Measurements from ENCODE around the gene RPS13. TPM values are rescaled to one million over a fixed set of nuclear protein-coding genes. Genes with fewer than 3 reads are reported as not detected.
A peak's percentile ranks its signal among the peaks of the same experiment; 100 is the strongest.
"Not testable (repeated sequence)": the region's sequence is repeated elsewhere in the genome, so short reads cannot be mapped to it uniquely, and the experiment has no call there.

Gene RPS13
- total RNA-seq, 1 donor from 2014 or later = 934 TPM

DNA sequence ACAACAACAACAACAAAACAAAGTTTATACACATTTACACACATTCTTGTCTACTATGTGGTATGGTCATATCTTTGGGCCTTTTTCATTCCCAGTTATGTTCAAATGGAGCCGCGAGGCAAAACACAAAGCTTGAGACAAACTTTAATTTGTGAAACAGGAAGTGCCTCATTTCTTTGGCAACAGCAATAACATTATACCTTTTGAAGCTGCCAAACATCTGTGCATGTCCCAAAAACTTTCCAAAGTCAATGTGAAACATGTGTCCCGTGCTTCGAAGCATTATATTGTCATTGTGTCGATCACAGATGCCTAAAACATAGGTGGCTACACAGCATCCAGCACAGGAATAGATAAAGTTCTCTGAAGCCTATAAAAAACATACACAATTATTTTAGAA is 25.0 kb upstream of the RPS13 start:
- peaks cover 30% of the 10 kb centered on the region for H3K36me3 Mint-ChIP-seq
- TF ChIP-seq, protein P1, sequence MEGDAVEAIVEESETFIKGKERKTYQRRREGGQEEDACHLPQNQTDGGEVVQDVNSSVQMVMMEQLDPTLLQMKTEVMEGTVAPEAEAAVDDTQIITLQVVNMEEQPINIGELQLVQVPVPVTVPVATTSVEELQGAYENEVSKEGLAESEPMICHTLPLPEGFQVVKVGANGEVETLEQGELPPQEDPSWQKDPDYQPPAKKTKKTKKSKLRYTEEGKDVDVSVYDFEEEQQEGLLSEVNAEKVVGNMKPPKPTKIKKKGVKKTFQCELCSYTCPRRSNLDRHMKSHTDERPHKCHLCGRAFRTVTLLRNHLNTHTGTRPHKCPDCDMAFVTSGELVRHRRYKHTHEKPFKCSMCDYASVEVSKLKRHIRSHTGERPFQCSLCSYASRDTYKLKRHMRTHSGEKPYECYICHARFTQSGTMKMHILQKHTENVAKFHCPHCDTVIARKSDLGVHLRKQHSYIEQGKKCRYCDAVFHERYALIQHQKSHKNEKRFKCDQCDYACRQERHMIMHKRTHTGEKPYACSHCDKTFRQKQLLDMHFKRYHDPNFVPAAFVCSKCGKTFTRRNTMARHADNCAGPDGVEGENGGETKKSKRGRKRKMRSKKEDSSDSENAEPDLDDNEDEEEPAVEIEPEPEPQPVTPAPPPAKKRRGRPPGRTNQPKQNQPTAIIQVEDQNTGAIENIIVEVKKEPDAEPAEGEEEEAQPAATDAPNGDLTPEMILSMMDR (IDR thresholded peaks at IDR 0.05; ENCODE audit: unreplicated experiment) = no peak

DNA sequence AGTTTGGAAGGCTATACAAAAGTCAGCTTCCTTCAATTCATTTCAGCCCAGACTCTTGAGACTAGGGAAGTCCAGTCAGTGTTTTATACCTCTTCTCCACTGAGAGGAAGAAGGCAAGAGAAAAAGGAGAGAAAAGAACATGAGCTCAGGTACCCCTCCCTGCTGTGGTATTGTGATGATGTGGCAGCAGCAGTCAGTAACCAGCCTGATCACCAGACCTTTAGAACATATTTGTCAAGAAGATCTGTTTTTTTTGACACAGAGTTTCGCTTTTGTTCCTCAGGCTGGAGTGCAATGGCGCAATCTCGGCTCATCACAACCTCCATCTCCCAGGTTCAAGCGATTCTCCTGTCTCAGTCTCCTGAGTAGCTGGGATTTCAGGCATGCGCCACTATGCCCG is 21.2 kb upstream of the RPS13 start:
- H3K36me3 Mint-ChIP-seq = peaks cover 33% of the 10 kb centered on the region
- no peak overlapping the region for H3K4me3 Mint-ChIP-seq
- DNase-seq (ENCODE audit: low spot score in 2 of 2, unreplicated experiment in 2 of 2) = no peak
- TF ChIP-seq, protein P1 (IDR thresholded peaks at IDR 0.05; ENCODE audit: unreplicated experiment) = no peak
- H3K9me3 Mint-ChIP-seq = no peaks in the 10 kb centered on the region
- H3K27ac Mint-ChIP-seq = no peak overlapping the region
- no peaks in the 10 kb centered on the region for H3K27me3 Mint-ChIP-seq (ENCODE audit: low read depth)
- H3K4me1 Mint-ChIP-seq = no peaks in the 10 kb centered on the region

More for the DNA sequence above, 25.0 kb upstream of the RPS13 start:
- Mint-ChIP-seq H3K27me3 (ENCODE audit: low read depth) (no peaks in the 10 kb centered on the region), H3K4me1 (no peaks in the 10 kb centered on the region), H3K9me3 (no peaks in the 10 kb centered on the region), H3K4me3 (no peak overlapping the region), H3K27ac (no peak overlapping the region)
- no peak for DNase-seq (ENCODE audit: low spot score in 2 of 2, unreplicated experiment in 2 of 2)

DNA sequence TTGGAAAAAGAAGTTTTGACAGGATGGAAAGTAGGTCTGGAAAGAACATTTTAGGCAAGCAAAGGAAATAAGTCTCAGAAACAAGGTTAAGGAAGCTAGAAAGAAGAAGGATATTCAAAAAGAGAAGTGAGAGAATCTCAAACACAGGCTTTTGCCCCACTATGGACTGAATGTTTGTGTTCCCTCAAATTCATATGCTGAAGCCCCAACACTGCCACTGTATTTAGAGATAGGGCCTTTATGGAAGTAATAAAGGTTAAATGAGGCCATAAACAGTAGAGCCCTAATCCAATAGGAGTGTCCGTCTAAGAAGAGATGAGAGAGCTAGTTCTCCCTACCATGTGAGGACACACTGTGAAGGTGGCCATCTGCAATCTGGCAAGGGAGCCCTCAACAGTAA is 20.6 kb upstream of the RPS13 start:
- no peaks in the 10 kb centered on the region for H3K9me3 Mint-ChIP-seq
- TF ChIP-seq, protein P1 (IDR thresholded peaks at IDR 0.05; ENCODE audit: unreplicated experiment) = no peak
- H3K27ac Mint-ChIP-seq = no peak overlapping the region
- no peak for DNase-seq (ENCODE audit: low spot score in 2 of 2, unreplicated experiment in 2 of 2)
- H3K27me3 Mint-ChIP-seq (ENCODE audit: low read depth) = no peaks in the 10 kb centered on the region
- peaks cover 34% of the 10 kb centered on the region for H3K36me3 Mint-ChIP-seq
- H3K4me3 Mint-ChIP-seq = no peak overlapping the region
- no peaks in the 10 kb centered on the region for H3K4me1 Mint-ChIP-seq

DNA sequence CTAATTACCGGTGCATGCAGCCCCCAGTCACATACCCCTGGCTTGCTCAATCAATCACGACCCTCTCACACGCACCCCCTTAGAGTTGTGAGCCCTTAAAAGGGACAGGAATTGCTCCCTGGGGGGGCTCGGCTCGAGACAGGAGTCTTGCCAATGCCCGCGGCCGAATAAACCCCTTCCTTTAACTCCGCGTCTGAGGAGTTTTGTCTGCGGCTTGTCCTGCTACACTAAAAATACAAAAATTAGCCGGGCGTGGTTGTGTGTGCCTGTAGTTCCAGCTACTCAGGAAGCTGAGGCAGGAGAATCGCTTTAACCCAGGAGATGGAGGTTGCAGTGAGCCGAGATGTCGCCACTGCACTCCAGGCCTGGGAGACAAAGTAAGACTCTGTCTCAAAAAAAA is 8.5 kb upstream of the RPS13 start:
- not testable (repeated sequence) for H3K4me3 Mint-ChIP-seq, H3K27ac Mint-ChIP-seq, H3K36me3 Mint-ChIP-seq

DNA sequence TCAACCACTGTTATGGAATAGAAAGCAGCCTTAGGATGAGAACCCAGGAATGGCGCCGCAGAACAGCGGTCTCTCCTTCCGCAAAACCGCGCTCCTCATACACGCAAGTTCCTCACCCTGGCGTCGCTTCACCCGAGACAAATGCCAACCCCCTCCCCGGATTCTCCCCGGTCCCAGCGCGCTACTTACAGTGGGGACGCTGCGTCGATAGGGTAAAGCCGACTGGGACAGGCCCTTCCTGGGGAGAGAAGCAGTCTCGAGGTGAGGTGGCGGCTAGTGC is 287 bp downstream of the RPS13 start:
- H3K9me3 Mint-ChIP-seq = no peaks in the 10 kb centered on the region
- peak overlapping the region; percentile 99 for H3K27ac Mint-ChIP-seq
- TF ChIP-seq, protein P1 (IDR thresholded peaks at IDR 0.05; ENCODE audit: unreplicated experiment) = no peak
- H3K4me3 Mint-ChIP-seq = peak overlapping the region; percentile 100
- no peaks in the 10 kb centered on the region for H3K27me3 Mint-ChIP-seq (ENCODE audit: low read depth)
- H3K4me1 Mint-ChIP-seq = peaks cover 36% of the 10 kb centered on the region
- DNase-seq (ENCODE audit: low spot score in 2 of 2, unreplicated experiment in 2 of 2) = no peak
- H3K36me3 Mint-ChIP-seq = peaks cover 16% of the 10 kb centered on the region

More for the DNA sequence above, 8.5 kb upstream of the RPS13 start:
- H3K9me3 Mint-ChIP-seq; H3K4me1 Mint-ChIP-seq; H3K27me3 Mint-ChIP-seq (ENCODE audit: low read depth); DNase-seq (ENCODE audit: low spot score in 2 of 2, unreplicated experiment in 2 of 2): not testable (repeated sequence)

DNA sequence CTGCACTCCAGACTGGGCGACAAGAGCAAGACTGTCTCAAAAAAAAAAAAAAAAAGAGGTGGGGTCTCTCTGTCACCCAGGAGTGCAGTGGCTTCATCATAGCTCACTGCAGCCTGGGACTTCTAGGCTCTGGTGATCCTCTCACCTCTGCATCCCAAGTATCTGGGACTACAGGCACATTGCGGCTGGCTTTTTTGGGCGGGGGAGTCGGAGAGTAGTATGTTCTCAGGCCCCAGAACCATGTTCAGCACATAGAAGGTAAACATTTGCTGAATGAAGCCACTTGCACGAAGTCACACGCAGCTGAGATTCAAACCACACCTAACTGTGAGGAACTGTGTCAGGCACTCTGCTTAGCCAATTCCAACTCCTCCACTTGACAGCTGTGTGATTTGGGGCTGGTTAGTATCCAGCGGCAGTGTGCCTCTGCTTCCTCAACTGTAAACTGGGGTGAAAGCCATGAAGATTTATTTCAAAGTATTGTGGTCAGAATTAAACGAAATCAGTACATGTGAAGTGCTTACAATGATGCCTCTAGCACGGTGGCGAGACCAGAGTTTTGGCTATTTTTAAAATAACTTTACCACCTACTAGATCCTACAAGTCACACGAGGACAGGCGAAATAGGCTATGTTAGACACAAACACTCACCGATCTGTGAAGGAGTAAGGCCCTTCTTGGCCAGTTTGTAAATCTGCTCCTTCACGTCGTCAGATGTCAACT is 789 bp downstream of the RPS13 start:
- Mint-ChIP-seq H3K36me3 (peaks cover 16% of the 10 kb centered on the region), H3K4me1 (peaks cover 36% of the 10 kb centered on the region), H3K9me3 (no peaks in the 10 kb centered on the region), H3K27ac (peak overlapping the region; percentile 99), H3K27me3 (ENCODE audit: low read depth) (no peaks in the 10 kb centered on the region), H3K4me3 (peak overlapping the region; percentile 100)
- TF ChIP-seq, protein P1 (IDR thresholded peaks at IDR 0.05; ENCODE audit: unreplicated experiment) = no peak
- no peak for DNase-seq (ENCODE audit: low spot score in 2 of 2, unreplicated experiment in 2 of 2)

All from mesothelial cell of epicardium (in vitro differentiated cells).